Left hindlimb (tissue), 1 donor: Measurements from ENCODE around the gene EPB41L4B.

Source experiments
- DNase-seq: peaks from one replicate; pipeline ENCODE4 v3.0.0-alpha.2; 2018

Gene EPB41L4B

DNA sequence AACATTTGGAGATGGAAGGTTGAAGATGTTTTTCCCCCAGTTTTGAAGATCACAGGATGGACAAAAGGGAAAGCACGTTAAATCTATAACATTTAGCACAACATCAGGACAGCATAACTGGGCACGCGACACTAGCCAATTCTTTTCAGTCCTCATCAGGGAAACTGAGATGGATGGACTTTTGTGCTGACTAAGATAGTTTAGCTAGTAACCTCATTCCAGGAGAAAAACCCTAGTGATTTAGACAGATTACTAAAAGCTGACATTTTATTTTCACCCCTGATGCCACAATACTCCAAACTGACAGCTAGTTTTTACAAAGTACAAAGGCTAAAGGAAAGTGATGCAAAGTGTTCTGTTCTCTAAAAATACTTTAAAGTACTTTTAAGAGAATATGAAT, 53.3 kb downstream of the EPB41L4B start:
- no peak for DNase-seq

DNA sequence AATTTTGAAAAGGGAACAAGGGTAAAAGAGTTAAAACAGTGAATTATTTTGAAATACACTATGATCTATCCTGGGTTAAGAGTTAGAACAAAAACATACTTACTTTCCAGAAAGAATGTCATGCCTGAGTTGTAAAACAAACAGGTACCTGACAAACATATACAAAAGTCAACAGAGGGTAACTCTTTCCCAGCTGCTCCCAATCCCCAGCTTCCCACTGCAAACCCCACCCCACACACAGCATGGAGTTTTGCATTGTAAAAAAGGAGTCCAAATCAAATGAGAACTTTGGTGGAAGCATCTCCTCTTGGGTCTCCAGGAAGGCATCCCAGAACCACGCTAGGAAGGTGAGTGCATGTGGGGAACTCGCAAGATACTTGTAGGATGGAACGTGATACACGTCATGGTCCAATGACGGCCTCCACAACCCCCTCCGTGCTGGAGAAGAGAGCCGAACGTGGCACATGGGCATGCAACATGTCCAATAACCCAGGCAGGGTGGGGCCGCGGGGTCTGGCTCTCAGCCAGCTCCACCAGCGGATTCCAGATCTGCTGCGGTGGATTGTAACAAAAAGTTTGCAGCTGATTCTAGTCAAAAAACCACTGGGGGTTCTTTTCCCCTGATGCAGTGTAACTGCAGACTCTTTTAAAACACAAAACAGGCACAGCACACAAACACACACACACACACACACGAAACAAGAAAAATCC, 55.8 kb downstream of the EPB41L4B start:
- peak; percentile 42 for DNase-seq

DNA sequence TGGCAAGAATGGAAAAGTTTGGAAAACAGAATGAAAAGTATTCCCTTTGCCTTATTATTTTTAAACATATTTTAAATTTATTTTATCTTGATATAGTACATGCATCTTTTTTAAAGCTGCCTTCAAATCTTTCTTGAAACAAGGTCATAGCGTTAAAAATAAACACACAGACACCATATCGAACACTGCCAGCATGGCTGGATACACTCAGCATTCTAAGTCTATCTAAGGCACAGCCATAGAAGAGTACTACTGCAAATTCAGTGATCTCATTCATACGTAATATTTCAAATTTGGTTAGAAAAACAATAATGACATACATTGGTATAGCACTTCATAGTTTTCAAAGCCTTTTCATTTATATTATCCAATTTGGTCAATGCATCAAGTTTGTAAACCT, 57.5 kb downstream of the EPB41L4B start:
- DNase-seq, result no peak

DNA sequence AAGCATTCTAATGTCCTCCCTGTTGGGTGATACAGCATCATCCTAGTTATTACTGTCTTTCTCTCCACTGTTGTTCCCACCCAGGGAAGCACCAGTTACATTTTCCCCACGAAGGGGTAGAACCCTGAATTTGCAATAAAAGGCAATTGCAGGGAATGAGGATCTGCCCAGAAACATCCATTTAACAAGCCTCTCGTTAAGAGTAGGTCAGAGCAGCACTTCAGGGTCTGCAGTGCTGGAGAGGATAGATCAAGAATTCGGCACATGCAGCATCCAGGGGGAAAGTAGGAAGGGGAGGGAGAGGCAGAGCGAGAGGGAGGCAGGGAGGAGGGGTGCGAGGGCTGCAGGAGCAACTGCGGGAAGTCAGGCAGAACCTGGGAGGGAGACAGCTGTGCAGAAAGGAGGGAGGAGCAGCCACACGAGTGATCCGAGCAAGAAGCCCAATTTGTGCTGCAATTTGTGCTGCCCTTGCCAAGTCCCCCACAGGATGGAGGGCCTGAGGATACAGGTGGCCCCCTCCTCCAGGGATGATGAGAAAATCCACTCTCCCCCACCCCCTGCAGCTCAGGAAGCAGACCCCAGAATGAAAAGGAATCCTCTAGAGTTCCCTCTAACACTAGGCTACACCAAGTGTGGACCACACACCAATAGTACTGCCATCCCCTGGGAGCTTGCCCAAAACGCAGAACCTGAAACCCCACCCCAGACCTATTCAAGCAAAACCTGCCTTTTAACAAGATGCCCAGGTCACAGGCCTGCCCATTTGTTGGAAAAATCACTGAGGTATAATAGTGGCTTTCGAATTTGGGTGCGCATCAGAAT, 62.2 kb downstream of the EPB41L4B start:
- peak; percentile 74 for DNase-seq

- no peak for DNase-seq
Measured at GRCh38 chr9:109256336-109256735, 64.5 kb downstream of the EPB41L4B start.

- no peak for DNase-seq
Measured at GRCh38 chr9:109255394-109255793, 65.5 kb downstream of the EPB41L4B start.

- DNase-seq, result no peak
Measured at GRCh38 chr9:109254317-109254716, 66.5 kb downstream of the EPB41L4B start.

DNA sequence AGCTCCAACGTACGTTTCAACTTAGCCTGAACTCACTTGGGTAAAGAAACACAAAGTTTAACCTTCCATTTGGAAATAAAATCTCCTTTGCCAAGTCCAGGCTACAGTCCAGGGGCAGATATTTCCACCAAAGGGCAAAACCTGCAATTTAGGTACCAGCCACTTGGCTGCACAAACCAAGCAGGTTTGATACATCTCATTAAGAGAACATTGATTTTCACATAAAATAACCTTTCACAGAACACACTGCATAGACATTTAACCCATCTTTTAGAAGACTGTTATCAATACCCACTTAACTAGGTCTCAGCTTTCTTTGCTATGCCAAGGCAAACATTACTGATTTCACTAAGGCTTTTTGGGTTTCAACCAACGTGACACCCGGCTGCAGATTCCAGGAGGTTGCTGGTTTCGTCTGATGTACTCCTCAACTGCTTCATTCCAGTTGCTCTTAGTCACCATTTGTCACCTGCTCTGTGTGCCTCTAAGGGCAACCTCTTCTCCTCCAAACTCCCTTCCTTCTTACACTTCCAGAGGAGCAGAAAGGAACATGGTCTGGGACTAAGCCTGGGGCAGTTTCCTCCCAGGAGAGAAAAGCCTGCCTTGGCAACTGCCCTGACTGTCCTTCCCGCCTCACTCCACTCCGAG, 67.1 kb downstream of the EPB41L4B start:
- DNase-seq, result no peak

DNA sequence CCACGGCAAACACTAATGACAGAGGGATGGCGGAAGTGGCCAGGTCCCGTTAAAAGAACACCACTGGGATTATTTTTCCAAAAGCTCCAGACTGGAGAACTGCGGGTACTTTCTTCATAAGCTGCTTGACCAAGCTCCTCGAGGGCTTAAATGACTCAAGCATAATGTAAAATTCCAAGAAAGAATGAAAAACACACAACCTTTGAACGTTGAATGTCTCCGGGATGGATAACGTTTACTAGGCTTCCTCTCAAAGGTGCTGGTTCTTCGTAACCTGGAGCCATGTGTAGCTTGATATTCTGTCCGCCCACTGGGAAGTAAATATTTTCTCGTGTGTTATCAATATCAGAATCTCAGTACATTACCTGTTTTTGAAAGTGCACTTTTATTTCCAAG, 67.6 kb downstream of the EPB41L4B start:
- no peak for DNase-seq

DNA sequence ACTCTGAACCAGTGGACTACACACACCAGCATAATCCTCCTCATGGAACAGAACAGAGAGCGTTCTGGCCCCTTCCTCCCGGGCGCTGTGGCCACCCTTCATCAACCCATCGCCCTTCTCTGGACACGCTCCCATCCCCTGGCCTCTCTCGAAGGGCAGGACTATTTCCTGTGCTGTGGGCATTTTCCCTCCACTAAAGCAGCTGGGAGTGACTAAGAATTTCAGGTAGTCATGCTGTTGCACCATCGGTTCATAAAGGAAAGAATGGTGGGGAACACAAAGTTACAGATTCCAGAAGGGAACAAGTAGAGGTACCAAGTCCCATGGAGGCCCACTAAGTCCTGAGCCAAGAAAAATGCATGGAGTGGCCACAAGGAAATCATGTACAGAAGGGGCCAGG, 68.6 kb downstream of the EPB41L4B start:
- DNase-seq, result no peak

GRCh38 chr9:109251776-109252106, 69.1 kb downstream of the EPB41L4B start:
- no peak for DNase-seq

DNA sequence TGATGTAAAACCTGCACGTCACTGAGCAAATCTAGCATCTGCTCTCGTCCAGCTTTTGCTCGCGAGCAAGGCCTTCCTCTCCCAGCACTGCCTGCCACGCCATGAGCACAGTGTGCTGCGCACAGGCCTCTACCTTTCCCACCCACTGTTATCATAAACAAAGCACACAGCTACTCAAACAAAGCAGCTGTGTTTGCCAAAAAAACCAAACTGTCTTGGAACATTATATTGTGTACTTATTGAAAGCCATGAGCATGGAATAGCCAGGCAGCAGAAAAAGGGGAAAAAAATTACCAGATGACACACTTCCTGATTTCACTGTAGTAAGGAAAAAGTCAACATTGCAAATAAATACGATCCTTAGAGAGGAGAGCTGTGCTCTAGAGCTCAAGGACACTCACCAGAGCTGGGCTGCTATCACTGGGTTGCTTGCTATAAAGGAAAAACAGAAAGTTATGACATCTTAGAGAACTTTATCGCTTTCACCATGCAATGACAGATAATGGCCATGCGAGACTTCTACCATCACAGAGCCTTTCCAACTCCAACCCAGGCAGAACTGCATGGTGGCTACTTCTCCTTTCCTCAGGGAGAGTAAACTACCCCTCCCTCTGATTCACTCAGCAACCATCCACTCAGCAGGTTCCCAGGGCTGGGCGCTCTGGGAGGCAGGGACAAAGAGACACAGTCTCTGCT, 69.6 kb downstream of the EPB41L4B start:
- DNase-seq, result no peak

- no peak for DNase-seq
Measured at GRCh38 chr9:109250771-109251079, 70.1 kb downstream of the EPB41L4B start.

- no peak for DNase-seq
Measured at GRCh38 chr9:109250311-109250741, 70.5 kb downstream of the EPB41L4B start.

GRCh38 chr9:109249615-109250014, 71.2 kb downstream of the EPB41L4B start:
- no peak for DNase-seq

- no peak for DNase-seq
Measured at GRCh38 chr9:109248133-109248581, 72.7 kb downstream of the EPB41L4B start.

- no peak for DNase-seq
Measured at GRCh38 chr9:109247228-109247627, 73.6 kb downstream of the EPB41L4B start.

DNA sequence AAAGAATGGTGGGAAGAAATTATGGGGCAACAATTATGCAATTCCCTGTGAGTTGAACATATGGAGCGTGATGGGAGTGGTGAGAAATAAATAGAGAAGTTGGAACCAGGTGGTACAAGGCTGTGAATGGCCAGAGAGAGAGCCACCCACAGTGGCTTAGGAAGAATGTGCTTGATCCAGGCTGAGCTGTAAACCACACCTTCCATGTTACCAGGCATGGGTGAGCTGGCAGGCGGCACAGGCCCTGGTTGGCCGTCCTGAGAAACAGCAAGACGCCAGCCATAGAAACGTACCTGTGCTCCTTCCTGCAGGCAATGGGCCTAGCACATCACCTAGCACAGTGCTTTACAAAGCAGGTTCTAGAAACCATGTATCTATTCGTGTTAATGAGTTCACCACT, 74.3 kb downstream of the EPB41L4B start:
- DNase-seq, result no peak

DNA sequence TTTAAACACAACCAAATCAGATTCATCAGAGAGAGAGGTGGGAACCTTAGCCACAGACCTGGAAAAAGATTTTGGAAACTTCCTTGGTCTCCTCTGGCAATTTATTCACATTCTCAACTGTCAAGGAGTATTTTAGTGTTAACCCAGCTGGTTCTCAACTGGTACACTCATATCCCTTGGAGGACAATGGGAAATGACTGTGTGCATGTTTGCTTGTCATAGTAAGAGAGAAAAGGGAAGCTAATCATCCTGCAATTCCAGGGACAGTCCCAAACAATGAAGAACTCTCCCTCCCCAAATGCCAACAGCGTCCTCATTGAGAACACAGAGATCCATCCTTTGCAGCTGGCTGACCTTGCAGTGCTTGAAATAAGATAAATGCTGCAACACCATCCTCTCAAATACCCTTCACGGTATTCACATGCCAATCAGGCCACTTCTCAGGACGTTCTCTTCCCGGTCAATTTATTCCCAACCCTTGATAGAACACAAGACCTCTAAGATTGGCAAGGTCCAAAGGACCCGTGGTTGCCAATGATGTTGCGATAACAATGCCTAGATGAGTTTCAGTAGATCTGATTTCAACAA, 75.5 kb downstream of the EPB41L4B start:
- no peak for DNase-seq

DNA sequence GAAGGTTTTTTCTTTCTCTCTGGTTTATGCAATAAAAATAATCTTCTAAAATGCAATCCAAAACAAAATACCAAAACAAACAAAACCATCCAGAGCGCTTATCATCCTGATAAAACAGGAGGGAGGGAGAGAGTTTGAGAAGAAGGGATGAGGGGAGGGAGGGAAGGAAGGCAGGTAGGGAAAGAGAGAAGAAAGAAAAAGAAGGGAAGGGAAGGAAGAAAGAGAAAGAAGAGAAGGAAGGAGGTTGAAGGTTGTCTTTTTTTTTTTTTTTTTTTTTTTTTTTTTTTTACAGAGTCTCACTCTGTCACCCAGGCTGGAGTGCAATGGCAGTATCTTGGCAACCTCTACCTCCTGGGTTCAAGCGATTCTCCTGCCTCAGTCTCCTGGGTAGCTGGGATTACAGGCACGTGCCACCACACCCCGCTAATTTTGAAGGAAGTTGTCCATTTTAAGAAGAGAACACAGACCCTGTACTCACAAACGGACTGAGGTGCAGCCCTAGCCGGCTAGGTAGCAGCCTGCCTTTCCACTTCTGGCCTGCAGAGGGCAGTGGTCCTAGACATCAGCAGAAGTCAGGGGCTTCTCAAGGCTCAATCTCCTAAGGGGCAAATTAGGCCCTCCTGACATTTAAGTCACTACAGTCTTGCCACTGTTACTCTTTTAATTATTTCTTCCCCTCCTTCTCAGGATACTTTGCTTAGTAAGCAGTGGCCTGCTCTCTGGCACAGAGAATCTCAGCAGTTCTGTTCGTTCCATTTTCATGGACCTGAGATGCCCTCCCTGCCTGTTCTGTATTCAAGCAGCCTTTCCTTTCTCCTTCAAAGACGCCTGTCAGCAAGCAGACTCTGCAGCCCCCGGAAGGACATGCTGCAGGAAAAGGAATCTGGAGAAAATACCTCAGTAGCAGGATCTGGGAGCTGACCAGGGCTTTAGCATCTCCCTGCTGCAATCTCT, 76.4 kb downstream of the EPB41L4B start:
- peak; percentile 76 for DNase-seq

GRCh38 chr9:109242741-109243140, 78.1 kb downstream of the EPB41L4B start:
- no peak for DNase-seq

- no peak for DNase-seq
Measured at GRCh38 chr9:109242014-109242413, 78.8 kb downstream of the EPB41L4B start.
